MG63 (cell line): ENCODE results near the gene CD80. TPM values are rescaled to one million over a fixed set of nuclear protein-coding genes. Genes with fewer than 3 reads are reported as not detected.
"Not testable (repeated sequence)": the region's sequence is repeated elsewhere in the genome, so short reads cannot be mapped to it uniquely, and the experiment has no call there.

Experiments
- DNase-seq: peaks from one replicate; pipeline ENCODE4 v3.0.0-alpha.2; 2020
- H3K27me3 ChIP-seq: fragments of 250-450 bp; sonication (Bioruptor Pico); 2 replicates; pipeline ENCODE4 v1.5.1; 2020; ENCODE audit warnings: mild to moderate bottlenecking, moderate library complexity
- H3K36me3 ChIP-seq: fragments of 250-450 bp; sonication (Bioruptor Pico); 2 replicates; pipeline ENCODE4 v1.5.1; 2020; ENCODE audit warnings: mild to moderate bottlenecking, moderate library complexity
- H3K4me3 ChIP-seq: fragments of 250-450 bp; sonication (Bioruptor Pico); 2 replicates; pipeline ENCODE4 v1.5.1; 2020; ENCODE audit warnings: mild to moderate bottlenecking, moderate library complexity
- H3K9me3 ChIP-seq: fragments of 250-450 bp; sonication (Bioruptor Pico); 2 replicates; pipeline ENCODE4 v1.5.1; 2020; ENCODE audit warnings: mild to moderate bottlenecking, moderate library complexity
- total RNA-seq: library from RNA; depleted of rRNA; stranded (reverse); fragments of >200 nt; shearing (Covaris generic); gene quantifications from 2 replicates; pipeline ENCODE4 v1.2.3, GENCODE V29; 2014; ENCODE audit warnings: low replicate concordance

Gene CD80
- total RNA-seq, 1 experiment from 2014 or later, result not detected

DNA sequence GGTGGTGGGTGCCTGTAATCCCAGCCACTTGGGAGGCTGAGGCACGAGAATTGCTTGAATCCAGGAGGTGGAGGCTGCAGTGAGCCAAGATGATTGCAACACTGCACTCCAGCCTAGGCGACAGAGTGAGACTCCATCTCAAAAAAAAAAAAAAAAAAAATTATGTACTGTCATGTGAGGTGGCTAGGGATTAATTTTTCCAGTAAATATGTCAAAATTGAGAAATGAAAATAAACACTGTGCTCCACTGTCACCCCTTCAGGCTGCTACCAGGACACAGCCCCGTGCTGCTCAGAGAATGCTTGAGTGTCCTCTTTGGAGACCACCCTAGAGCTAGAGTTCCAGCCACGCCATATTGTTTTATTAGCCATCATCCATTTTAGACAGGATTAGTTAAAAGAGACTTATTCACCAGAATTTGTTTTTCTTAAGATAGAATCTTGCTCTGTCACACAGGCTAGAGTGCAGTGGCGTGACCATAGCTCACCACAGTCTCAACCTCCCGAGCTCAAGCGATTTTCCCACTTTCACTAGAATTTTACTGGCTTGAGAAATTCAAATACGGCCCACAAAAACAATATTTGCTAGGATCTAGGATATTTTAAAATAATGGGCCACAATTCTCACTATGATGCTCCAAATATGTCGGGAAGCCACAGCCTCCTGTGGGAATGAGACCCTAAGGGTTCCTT, 642 bp downstream of the CD80 start:
- Histone ChIP-seq H3K27me3 (no peaks in the 10 kb centered on the region), H3K9me3 (no peaks in the 10 kb centered on the region), H3K4me3 (no peak overlapping the region), H3K36me3 (no peaks in the 10 kb centered on the region)
- DNase-seq, result no peak

GRCh38 chr3:119557877-119558269, 1.5 kb downstream of the CD80 start:
- Histone ChIP-seq H3K4me3 (no peak overlapping the region), H3K9me3 (no peaks in the 10 kb centered on the region), H3K27me3 (no peaks in the 10 kb centered on the region), H3K36me3 (no peaks in the 10 kb centered on the region)
- no peak for DNase-seq

DNA sequence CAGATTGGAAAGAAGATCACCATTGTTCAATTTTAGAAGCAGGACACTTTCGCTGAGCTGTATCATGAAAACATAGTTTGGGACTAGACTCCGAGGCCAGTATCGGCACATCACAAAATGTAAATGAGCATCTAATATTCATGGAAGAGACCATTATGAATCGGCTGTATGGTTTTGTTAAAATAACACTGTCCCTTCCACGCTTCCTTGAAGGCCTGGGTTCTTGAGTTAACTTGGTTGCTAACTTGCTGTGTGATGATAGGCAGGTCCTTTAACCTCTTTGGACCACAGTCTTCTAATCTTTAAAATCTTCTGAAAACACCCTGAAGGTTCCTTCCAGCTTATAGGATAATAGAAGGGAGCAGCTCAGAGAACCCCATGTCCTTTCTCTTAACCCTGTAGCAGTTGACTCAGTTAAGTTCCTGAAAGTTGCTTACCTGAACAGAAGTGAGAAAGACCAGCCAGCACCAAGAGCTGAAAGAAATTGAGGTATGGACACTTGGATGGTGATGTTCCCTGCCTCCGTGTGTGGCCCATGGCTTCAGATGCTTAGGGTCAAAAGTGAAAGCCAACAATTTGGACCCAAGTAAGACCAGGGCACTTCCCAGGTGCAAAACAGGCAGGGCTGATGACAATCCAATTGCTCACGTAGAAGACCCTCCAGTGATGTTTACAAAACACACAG, 2.1 kb downstream of the CD80 start:
- no peak for DNase-seq
- Histone ChIP-seq H3K36me3 (no peaks in the 10 kb centered on the region), H3K27me3 (no peaks in the 10 kb centered on the region), H3K9me3 (no peaks in the 10 kb centered on the region), H3K4me3 (no peak overlapping the region)

DNA sequence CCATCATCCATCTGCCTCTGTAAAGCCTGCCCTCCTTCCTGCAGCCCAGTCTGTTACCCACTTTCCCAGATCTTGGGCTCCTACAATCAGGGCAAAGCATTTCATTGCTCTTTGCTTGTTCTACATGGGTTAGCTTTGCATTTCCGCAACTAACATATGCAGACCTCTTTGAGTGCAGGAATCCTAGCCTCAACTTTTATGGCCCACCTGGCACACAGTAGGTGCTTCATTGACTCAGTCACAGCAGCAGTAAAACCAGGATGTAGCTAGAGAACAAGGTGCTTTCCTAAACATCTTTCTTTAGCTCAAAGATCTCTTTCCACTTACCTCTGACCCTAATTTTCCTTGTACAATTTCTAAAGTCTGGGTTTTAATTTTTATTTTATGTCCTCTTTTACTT, 3.5 kb downstream of the CD80 start:
- no peak for DNase-seq
- Histone ChIP-seq H3K36me3 (no peaks in the 10 kb centered on the region), H3K27me3 (no peaks in the 10 kb centered on the region), H3K4me3 (no peak overlapping the region), H3K9me3 (no peaks in the 10 kb centered on the region)

DNA sequence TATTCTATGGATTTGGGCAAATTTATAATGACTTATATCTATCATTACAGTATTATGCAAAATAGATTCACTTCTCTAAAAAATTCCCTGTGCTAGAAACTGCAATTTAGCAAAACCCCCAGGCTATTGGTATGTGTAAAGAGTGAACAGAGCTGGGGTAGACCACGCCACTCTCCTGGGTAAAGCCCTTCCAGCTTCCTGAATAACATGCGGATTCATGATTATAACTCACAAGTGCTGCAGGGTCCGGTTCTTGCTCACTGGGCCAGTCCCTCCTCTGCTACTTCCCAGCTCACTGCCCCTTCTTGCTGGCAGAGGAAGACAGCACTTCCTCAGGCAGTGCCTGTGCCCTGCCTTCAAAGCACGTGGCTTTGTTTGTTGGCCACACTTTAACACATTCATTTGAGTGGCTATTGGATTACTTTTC, 4.1 kb downstream of the CD80 start:
- no peak for DNase-seq
- Histone ChIP-seq H3K36me3 (no peaks in the 10 kb centered on the region), H3K9me3 (no peaks in the 10 kb centered on the region), H3K4me3 (no peak overlapping the region), H3K27me3 (no peaks in the 10 kb centered on the region)

DNA sequence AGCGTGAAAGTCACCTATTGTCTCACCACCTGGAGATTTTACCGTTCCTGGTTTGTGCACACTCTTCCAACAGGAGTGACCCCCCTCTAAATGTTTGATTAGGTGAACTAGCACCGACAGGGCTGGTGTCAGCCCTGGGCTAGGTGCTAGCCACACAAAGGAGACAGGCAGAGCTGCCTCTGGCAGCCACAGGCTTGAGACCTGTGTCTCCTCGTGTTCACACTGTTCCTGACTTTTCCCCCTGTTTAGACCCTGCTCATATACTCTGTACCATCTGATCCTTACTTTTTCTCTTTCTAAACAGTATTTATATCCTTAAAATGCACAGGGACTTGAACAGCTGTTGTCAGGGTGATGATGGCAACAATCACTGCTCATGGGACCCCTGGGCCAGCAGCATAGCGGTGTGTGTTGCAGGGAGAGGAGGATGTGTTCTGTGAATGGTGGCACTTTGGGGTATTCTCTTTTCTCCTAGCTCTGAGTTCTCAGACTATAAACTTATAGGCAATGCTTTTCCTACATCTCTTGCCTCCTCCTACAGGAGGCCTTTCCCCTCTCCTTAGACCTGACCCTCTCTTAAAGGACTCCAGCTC, 5.5 kb downstream of the CD80 start:
- H3K4me3 ChIP-seq, result no peak overlapping the region
- no peak for DNase-seq
- H3K36me3 ChIP-seq, result no peaks in the 10 kb centered on the region
- H3K27me3 ChIP-seq, result no peaks in the 10 kb centered on the region
- no peaks in the 10 kb centered on the region for H3K9me3 ChIP-seq

DNA sequence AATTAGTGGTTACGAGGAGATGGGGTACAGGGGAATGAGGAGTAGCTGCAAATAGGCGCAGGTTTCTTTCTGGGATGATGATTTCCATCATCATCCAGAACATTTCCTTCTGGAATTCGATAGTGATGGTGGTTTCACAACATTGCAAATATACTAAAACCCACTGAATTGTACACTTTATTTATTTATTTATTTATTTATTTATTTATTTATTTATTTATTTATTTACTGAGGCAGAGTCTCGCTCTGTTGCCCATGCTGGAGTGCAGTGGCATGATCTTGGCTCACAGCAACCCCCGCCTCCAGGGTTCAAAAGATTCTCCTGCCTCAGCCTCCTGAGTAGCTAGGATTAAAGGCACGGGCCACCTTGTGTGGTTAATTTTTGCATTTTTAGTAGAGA, 6.5 kb downstream of the CD80 start:
- not testable (repeated sequence) for H3K9me3 ChIP-seq, H3K36me3 ChIP-seq, DNase-seq, H3K27me3 ChIP-seq, H3K4me3 ChIP-seq

DNA sequence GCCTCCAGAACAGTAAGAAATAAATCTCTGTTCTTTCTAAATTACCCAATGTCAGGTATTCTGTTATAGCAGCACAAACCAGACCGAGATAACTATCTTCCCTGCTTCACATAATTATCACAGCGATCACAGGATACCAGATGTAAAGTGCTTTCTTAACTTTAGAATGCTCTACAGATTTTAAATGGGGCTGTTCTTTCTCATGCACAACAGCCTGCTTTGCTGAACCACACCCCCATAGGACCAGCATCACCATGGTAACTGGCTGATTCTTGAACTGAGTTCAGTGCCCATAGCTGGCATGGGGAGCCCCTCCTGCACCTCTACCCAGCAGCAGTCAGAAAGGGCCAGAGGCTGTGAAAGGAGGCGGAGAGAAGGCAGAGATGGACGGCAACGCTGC, 7.8 kb downstream of the CD80 start:
- Histone ChIP-seq H3K27me3 (no peaks in the 10 kb centered on the region), H3K36me3 (no peaks in the 10 kb centered on the region), H3K9me3 (no peaks in the 10 kb centered on the region), H3K4me3 (no peak overlapping the region)
- no peak for DNase-seq

DNA sequence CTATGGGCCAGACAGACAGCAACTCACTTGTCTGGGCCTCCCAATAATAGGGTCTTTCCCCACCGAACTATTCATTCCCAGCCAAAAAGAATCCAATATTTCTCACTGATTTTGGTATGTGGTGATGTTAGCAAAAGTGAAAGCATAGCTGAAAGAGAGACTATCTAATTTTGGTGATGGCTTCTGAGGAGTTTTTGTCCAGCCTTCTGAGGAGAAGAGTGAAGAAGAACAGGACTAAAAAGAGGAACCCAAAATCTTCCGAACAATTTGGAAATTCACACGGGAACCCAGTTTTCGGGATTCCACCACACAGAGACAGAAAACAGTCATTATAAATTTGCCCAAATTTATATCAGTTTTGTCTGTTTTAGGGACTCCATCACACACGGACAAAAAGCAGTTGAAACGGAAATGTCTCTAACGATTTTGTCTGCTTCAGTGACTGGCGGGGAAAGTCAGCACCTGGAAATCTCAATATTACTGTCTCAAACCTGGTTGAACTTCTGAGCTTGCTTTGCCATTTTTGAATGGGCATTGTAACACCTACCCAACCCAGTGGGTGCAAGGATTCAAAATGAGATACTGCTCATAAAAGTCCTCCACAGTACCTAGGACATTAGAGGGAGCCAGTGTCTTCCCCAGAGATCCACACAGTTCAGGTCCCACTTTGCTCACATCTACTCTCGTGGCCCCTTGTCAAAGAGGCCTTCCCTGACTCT, 9.1 kb downstream of the CD80 start:
- DNase-seq, result no peak
- no peaks in the 10 kb centered on the region for H3K9me3 ChIP-seq
- H3K36me3 ChIP-seq, result no peaks in the 10 kb centered on the region
- no peak overlapping the region for H3K4me3 ChIP-seq
- H3K27me3 ChIP-seq, result no peaks in the 10 kb centered on the region

- Histone ChIP-seq H3K27me3 (no peaks in the 10 kb centered on the region), H3K36me3 (no peaks in the 10 kb centered on the region), H3K9me3 (no peaks in the 10 kb centered on the region; the same call in 1 of the 2 replicates), H3K4me3 (no peak overlapping the region)
- no peak for DNase-seq
Measured at GRCh38 chr3:119548341-119548740, 11.1 kb downstream of the CD80 start.

DNA sequence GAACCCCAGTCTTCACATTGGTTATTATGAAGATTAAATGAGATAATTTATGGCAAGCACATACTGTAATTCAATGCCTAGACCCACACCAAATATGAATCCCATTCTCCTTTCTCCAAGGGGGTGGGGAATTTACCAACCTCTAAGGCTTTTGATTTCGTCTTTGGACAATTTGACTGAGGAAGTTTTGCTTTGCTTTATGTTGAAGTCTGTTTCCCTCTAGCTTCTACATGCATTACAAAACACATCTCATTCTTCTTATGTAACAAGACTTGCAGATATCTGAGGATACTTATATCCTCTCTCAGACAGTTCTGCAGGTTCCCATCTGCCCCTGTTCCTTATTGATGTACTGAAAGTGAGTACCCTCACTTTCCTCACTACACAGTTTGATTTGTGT, 12.2 kb downstream of the CD80 start:
- no peaks in the 10 kb centered on the region for H3K36me3 ChIP-seq
- DNase-seq, result no peak
- H3K9me3 ChIP-seq, result no peaks in the 10 kb centered on the region; the same call in 1 of the 2 replicates
- no peaks in the 10 kb centered on the region for H3K27me3 ChIP-seq
- no peak overlapping the region for H3K4me3 ChIP-seq

DNA sequence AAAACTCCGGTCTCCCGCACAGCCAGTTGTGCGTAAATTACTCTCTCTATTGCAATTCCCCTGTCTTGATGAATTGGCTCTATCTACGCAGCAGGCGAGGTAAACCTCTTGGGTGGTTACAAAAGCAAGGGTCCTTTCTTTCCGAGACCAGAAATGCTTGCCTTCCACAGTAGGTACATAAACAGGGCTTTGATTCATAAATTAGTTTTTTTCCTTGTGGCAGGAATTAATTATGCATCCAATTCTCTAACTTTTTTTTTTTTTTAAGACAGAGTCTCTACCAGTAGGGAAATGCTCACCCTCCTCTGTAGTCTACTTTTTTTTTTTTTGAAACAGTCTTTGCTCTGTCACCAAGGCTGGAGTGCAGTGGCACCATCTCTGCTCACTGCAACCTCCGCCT, 16.3 kb downstream of the CD80 start:
- DNase-seq, result no peak
- H3K9me3 ChIP-seq, result no peaks in the 10 kb centered on the region; the same call in 1 of the 2 replicates

DNA sequence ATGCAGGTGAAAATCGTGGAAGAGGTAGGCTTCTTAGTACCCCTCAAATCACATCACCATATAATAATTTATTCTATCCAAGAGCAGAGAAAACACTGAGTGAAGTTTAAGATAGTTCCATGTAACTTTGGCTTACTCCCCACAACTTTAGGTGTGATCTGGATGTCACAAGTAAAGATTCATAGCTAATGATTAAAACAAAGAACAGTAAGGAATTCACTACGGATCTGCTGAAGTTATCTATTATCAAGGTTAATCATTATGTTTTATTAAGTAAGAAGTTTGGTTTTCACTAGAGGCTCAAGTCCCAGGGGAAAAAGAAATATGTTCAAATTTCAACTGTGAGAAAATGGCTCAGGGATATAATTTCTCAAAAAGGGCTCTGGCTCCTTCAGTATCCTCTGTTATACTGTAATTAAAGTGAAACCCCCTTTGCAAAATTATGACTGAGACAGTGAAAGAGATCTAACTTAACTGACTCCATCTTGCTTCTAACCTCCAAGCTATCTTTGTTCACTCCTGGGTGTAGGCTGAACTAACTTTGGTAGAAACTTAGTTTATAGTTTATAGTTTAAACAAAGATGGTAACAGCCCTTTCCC, 17.1 kb downstream of the CD80 start:
- Histone ChIP-seq H3K4me3 (no peak overlapping the region), H3K9me3 (no peaks in the 10 kb centered on the region; the same call in 1 of the 2 replicates), H3K36me3 (no peaks in the 10 kb centered on the region), H3K27me3 (no peaks in the 10 kb centered on the region)
- DNase-seq, result no peak

More for the DNA sequence above, 16.3 kb downstream of the CD80 start:
- H3K4me3 ChIP-seq, result no peak overlapping the region
- H3K27me3 ChIP-seq, result no peaks in the 10 kb centered on the region
- H3K36me3 ChIP-seq, result no peaks in the 10 kb centered on the region

- Histone ChIP-seq H3K4me3 (no peak overlapping the region), H3K9me3 (no peaks in the 10 kb centered on the region; the same call in 1 of the 2 replicates), H3K27me3 (no peaks in the 10 kb centered on the region), H3K36me3 (no peaks in the 10 kb centered on the region)
- DNase-seq, result no peak
Measured at GRCh38 chr3:119541547-119541946, 17.9 kb downstream of the CD80 start.

- Histone ChIP-seq H3K9me3 (no peaks in the 10 kb centered on the region), H3K36me3 (no peaks in the 10 kb centered on the region), H3K27me3 (no peaks in the 10 kb centered on the region), H3K4me3 (no peak overlapping the region)
- no peak for DNase-seq
Measured at GRCh38 chr3:119538772-119539171, 20.6 kb downstream of the CD80 start.

- Histone ChIP-seq H3K27me3 (no peaks in the 10 kb centered on the region), H3K9me3 (no peaks in the 10 kb centered on the region), H3K4me3 (no peak overlapping the region), H3K36me3 (no peaks in the 10 kb centered on the region)
- no peak for DNase-seq
Measured at GRCh38 chr3:119536757-119537156, 22.7 kb downstream of the CD80 start.

- H3K4me3 ChIP-seq, result no peak overlapping the region
- H3K27me3 ChIP-seq, result no peaks in the 10 kb centered on the region
- no peaks in the 10 kb centered on the region for H3K9me3 ChIP-seq
- H3K36me3 ChIP-seq, result no peaks in the 10 kb centered on the region
- DNase-seq, result no peak
Measured at GRCh38 chr3:119534296-119534695, 25.1 kb downstream of the CD80 start.
